ENCODE data around the gene LRRC7.

DNA sequence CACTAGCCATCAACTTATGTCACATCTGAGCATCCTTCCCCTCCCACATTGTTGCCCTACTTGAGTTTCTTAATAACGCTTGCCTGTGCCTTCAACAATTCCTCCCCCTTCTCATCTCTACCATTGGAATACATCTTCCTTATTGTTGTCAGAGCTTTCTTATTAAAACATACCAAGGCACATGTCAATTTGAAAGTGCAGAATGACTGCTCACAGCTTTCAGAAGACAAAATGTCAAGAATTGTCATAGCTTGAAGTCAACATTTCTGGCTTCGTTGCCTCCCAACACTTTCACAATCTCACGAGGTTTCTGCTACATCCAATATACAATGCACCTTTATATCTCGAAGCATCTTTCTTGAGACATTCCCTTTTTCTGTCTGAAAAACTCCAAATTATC lies 279.9 kb downstream of the LRRC7 start:
- TF ChIP-seq TEAD4 (IDR thresholded peaks at IDR 0.05) (no peak), TAF1 (IDR thresholded peaks at IDR 0.05; ENCODE audit: low read depth) (no peak), RAD21 (IDR thresholded peaks at IDR 0.05; ENCODE audit: low read depth) (no peak), EP300 (IDR thresholded peaks at IDR 0.05; ENCODE audit: borderline replicate concordance) (no peak), FOXM1 (IDR thresholded peaks at IDR 0.05; ENCODE audit: borderline replicate concordance, low read depth) (no peak), YY1 (IDR thresholded peaks at IDR 0.05; ENCODE audit: low read depth) (no peak), CREB1 (IDR thresholded peaks at IDR 0.05; ENCODE audit: low read depth) (no peak), NFIC (IDR thresholded peaks at IDR 0.05) (no peak), REST (IDR thresholded peaks at IDR 0.05; ENCODE audit: low read depth) (no peak), EGR1 (IDR thresholded peaks at IDR 0.05) (no peak), CEBPB (IDR thresholded peaks at IDR 0.05) (no peak), TCF12 (IDR thresholded peaks at IDR 0.05; ENCODE audit: low read depth) (no peak)
- TF ChIP-seq, protein P1, sequence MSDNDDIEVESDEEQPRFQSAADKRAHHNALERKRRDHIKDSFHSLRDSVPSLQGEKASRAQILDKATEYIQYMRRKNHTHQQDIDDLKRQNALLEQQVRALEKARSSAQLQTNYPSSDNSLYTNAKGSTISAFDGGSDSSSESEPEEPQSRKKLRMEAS (IDR thresholded peaks at IDR 0.05): no peak
